ENCODE results near the gene L2HGDH. TPM values are rescaled to one million over a fixed set of nuclear protein-coding genes. Genes with fewer than 3 reads are reported as not detected.
A peak's percentile ranks its signal among the peaks of the same experiment; 100 is the strongest.

The L2HGDH gene
- total and polyA plus RNA-seq, 10 of the 15 experiments (the other 5 are each of a cell fraction or from before 2014, with no cell fraction given): 2.6 to 18.3 (median 13.5) TPM

DNA sequence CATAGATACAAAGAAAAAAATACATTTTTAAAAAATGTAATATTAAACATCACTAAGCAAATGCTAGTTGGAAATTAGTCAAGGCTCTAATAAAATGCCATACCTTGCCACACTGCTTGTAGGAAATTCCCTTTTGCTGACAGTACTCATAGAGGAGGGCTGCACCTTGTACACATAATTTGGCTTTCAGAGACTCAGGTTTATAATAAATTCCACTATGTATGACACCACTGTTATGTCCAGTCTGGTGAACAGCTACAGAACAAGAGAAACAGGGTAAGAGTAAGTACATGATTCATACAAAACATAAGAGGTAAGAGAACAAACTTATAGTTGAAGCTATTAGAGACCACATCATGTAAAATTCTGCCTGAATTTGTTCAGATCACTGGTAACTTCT is 10.1 kb downstream of the L2HGDH start:
- ChIA-PET RAD21 (ENCODE audit: unreplicated experiment) (no interaction called here), POLR2A (interaction anchor here (0.5 kb wide), 1 partner anchor 537 kb away, joined by 3 read pairs; no protein-coding TSS in a partner anchor), CTCF (no interaction called here), SMC1A (ENCODE audit: uncharacterized antibody, unreplicated experiment) (no interaction called here)
- in situ Hi-C loops (cut with MboI) (no loop called here), intact Hi-C loops (cut with micrococcal nuclease; ENCODE audit: unreplicated experiment) (no loop called here)
- no peak overlapping the region for H3K4me2 ChIP-seq (ENCODE audit: control insufficient read depth, insufficient read depth)
- H4K20me1 ChIP-seq (ENCODE audit: control insufficient read depth, insufficient read depth): no peaks in the 10 kb centered on the region
- H3K27ac ChIP-seq (ENCODE audit: control insufficient read depth, insufficient read depth): no peak overlapping the region
- no peaks in the 10 kb centered on the region; the same call in 1 of the 2 replicates for H3K79me2 ChIP-seq (ENCODE audit: control insufficient read depth, insufficient read depth, low read length)
- no peaks in the 10 kb centered on the region for H3K27me3 ChIP-seq (replicated peaks in 1 of 2; ENCODE audit: control insufficient read depth in 2 of 2, insufficient read depth in 2 of 2, low read length in 1 of 2)
- H3K9ac ChIP-seq (ENCODE audit: control insufficient read depth, insufficient read depth, low read length): no peak overlapping the region
- peak; percentile 51 for ATAC-seq
- TF ChIP-seq SMAD1 (IDR thresholded peaks at IDR 0.05; ENCODE audit: low read depth, partially characterized antibody) (no peak), RBBP5 (conservative IDR thresholded peaks at IDR 0.05) (no peak), NR2C2 (IDR thresholded peaks at IDR 0.05; ENCODE audit: borderline replicate concordance, control insufficient read depth, insufficient read length, low read depth) (no peak), ZNF24 (IDR thresholded peaks at IDR 0.05) (no peak), STAT3 (IDR thresholded peaks at IDR 0.05; ENCODE audit: low read depth, low read length) (no peak), SRF (IDR thresholded peaks at IDR 0.05; ENCODE audit: low read depth in 2 of 2, low read length in 2 of 2) (no peak)
- TF ChIP-seq, protein P1, sequence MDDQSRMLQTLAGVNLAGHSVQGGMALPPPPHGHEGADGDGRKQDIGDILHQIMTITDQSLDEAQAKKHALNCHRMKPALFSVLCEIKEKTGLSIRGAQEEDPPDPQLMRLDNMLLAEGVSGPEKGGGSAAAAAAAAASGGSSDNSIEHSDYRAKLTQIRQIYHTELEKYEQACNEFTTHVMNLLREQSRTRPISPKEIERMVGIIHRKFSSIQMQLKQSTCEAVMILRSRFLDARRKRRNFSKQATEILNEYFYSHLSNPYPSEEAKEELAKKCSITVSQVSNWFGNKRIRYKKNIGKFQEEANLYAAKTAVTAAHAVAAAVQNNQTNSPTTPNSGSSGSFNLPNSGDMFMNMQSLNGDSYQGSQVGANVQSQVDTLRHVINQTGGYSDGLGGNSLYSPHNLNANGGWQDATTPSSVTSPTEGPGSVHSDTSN (IDR thresholded peaks at IDR 0.05; ENCODE audit: insufficient replicate concordance, low read depth, low read length): no peak
- TF ChIP-seq, protein P2, sequence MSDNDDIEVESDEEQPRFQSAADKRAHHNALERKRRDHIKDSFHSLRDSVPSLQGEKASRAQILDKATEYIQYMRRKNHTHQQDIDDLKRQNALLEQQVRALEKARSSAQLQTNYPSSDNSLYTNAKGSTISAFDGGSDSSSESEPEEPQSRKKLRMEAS (IDR thresholded peaks at IDR 0.05; ENCODE audit: low read depth, low read length): no peak
- TF ChIP-seq, protein P3, sequence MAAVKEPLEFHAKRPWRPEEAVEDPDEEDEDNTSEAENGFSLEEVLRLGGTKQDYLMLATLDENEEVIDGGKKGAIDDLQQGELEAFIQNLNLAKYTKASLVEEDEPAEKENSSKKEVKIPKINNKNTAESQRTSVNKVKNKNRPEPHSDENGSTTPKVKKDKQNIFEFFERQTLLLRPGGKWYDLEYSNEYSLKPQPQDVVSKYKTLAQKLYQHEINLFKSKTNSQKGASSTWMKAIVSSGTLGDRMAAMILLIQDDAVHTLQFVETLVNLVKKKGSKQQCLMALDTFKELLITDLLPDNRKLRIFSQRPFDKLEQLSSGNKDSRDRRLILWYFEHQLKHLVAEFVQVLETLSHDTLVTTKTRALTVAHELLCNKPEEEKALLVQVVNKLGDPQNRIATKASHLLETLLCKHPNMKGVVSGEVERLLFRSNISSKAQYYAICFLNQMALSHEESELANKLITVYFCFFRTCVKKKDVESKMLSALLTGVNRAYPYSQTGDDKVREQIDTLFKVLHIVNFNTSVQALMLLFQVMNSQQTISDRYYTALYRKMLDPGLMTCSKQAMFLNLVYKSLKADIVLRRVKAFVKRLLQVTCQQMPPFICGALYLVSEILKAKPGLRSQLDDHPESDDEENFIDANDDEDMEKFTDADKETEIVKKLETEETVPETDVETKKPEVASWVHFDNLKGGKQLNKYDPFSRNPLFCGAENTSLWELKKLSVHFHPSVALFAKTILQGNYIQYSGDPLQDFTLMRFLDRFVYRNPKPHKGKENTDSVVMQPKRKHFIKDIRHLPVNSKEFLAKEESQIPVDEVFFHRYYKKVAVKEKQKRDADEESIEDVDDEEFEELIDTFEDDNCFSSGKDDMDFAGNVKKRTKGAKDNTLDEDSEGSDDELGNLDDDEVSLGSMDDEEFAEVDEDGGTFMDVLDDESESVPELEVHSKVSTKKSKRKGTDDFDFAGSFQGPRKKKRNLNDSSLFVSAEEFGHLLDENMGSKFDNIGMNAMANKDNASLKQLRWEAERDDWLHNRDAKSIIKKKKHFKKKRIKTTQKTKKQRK (IDR thresholded peaks at IDR 0.05; ENCODE audit: low read depth, low read length): no peak
- BruUV-seq (replicated peaks): no TSS peak
- peaks cover 0 to 2% of the 10 kb centered on the region in 2 experiments; a peak in 1 of 4 replicates for H3K36me3 ChIP-seq (ENCODE audit: control insufficient read depth in 2 of 2, insufficient read depth in 2 of 2, low read length in 1 of 2)
- no peak for FAIRE-seq
- H3K4me1 ChIP-seq (ENCODE audit: control insufficient read depth, insufficient read depth, low read length): no peaks in the 10 kb centered on the region
- H3K4me3 ChIP-seq: no peak overlapping the region
- H3K9me3 ChIP-seq (replicated peaks; ENCODE audit: control insufficient read depth, insufficient read depth, low read length): no peaks in the 10 kb centered on the region
- DNase-seq (ENCODE audit: low read depth, low spot score): no peak
- H2AFZ ChIP-seq (ENCODE audit: control insufficient read depth, low read depth, low read length): no peak overlapping the region
